ENCODE measurements around the gene ARL15. TPM values are rescaled to one million over a fixed set of nuclear protein-coding genes. Genes with fewer than 3 reads are reported as not detected.

The ARL15 gene
- total RNA-seq, 2 experiments from 2014 or later, result 5.7 to 6.3 TPM

GRCh38 chr5:53923961-53924360, 386.4 kb downstream of the ARL15 start:
- Mint-ChIP-seq H3K36me3 (ENCODE audit: low read depth) (no peaks in the 10 kb centered on the region), H3K27ac (no peak overlapping the region), H3K4me1 (ENCODE audit: low read depth) (no peaks in the 10 kb centered on the region), H3K4me3 (no peak overlapping the region), H3K9me3 (no peaks in the 10 kb centered on the region), H3K27me3 (no peaks in the 10 kb centered on the region)
- ChIA-PET POLR2A (no interaction called here), CTCF (interaction anchor here (1.4 kb wide), 1 partner anchor 10 kb away, joined by 3 read pairs; no protein-coding TSS in a partner anchor)
- TF ChIP-seq, protein P1, sequence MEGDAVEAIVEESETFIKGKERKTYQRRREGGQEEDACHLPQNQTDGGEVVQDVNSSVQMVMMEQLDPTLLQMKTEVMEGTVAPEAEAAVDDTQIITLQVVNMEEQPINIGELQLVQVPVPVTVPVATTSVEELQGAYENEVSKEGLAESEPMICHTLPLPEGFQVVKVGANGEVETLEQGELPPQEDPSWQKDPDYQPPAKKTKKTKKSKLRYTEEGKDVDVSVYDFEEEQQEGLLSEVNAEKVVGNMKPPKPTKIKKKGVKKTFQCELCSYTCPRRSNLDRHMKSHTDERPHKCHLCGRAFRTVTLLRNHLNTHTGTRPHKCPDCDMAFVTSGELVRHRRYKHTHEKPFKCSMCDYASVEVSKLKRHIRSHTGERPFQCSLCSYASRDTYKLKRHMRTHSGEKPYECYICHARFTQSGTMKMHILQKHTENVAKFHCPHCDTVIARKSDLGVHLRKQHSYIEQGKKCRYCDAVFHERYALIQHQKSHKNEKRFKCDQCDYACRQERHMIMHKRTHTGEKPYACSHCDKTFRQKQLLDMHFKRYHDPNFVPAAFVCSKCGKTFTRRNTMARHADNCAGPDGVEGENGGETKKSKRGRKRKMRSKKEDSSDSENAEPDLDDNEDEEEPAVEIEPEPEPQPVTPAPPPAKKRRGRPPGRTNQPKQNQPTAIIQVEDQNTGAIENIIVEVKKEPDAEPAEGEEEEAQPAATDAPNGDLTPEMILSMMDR (IDR thresholded peaks at IDR 0.05), result no peak
- DNase-seq, result no peak
- ATAC-seq, result no peak
- intact Hi-C loops (cut with micrococcal nuclease), result no loop called here

DNA sequence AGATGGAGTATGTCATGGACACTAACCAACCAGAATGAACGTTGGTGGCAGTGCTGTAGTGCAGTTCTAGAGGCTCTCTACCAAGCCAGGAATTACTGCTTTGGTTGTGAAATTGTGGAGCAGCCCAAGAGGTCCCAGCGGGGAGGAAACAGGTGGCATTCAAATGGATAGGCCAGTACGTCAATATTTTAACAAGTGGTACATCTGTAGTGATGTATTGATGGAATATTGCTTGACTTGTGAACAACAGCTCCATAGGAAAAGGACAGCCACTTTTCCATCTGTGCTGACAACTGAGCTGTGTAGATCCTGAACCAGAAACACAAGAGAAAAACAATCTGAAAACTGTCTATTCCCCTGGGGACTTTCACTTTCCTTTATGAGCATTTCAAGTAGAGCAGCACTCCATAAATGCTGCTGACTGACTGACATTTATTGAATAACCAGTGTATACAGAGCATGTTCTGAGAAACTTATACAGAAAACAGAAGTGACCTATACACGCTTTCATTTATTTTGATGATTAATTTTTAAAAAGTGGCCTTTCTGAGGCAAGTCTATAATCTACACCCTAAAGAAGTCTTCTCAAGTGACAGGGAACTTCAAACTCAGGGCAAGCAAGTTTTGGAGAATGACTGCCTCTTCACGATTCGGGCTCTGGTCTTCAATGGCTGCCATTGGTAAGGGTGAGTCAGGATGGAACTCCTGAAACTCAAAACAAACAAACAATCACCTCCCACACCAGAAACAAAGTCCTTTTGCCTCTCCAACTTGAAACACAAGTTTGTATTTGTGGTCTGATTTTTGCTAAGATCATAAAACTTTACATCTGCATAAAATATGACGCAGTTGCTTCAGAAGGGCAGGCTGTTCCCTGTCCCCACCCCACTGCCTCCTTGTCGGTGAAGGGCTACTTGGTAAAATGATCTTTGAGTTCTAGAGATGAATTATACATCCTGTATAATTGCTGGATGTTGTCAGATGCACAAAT, 387.6 kb downstream of the ARL15 start:
- DNase-seq (no peak), ATAC-seq (no peak)
- H3K36me3 Mint-ChIP-seq (ENCODE audit: low read depth), result no peaks in the 10 kb centered on the region
- TF ChIP-seq, protein P1 (IDR thresholded peaks at IDR 0.05), result no peak
- H3K9me3 Mint-ChIP-seq, result no peaks in the 10 kb centered on the region
- POLR2A ChIA-PET, result no interaction called here
- CTCF ChIA-PET, result no interaction called here
- no peaks in the 10 kb centered on the region for H3K4me1 Mint-ChIP-seq (ENCODE audit: low read depth)
- H3K4me3 Mint-ChIP-seq, result no peak overlapping the region
- intact Hi-C loops (cut with micrococcal nuclease), result no loop called here
- H3K27me3 Mint-ChIP-seq, result no peaks in the 10 kb centered on the region
- no peak overlapping the region for H3K27ac Mint-ChIP-seq

- Mint-ChIP-seq H3K36me3 (ENCODE audit: low read depth) (no peaks in the 10 kb centered on the region), H3K27me3 (no peaks in the 10 kb centered on the region), H3K4me1 (ENCODE audit: low read depth) (no peaks in the 10 kb centered on the region), H3K4me3 (no peak overlapping the region), H3K9me3 (no peaks in the 10 kb centered on the region), H3K27ac (no peak overlapping the region)
- TF ChIP-seq, protein P1 (IDR thresholded peaks at IDR 0.05), result no peak
- no peak for DNase-seq
- POLR2A ChIA-PET, result no interaction called here
- intact Hi-C loops (cut with micrococcal nuclease), result no loop called here
- CTCF ChIA-PET, result no interaction called here
- ATAC-seq, result no peak
These were observed 392.5 kb downstream of the ARL15 start for GRCh38 chr5:53917826-53918225.

DNA sequence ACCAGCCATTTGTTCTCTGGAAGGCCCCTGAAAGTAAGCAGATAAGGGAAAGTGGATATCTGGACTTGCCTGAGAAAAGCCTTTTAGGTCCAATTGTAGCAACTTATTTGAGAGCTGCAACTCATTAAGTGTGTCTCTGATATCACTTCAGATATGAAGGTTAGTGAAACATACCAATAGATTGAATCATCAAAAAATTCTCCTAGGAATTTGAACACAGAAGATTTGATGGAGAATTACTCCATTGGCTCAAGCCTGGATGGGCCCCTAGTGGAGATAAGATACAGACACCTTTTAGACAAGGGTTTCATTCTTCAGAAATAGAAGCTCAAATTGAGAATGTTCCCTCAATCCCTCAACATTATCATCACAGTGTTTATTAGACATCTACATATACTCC, 393.3 kb downstream of the ARL15 start:
- TF ChIP-seq, protein P1 (IDR thresholded peaks at IDR 0.05), result no peak
- DNase-seq (no peak), ATAC-seq (no peak)
- H3K27me3 Mint-ChIP-seq, result no peaks in the 10 kb centered on the region
- ChIA-PET CTCF (no interaction called here), POLR2A (no interaction called here)
- H3K9me3 Mint-ChIP-seq, result no peaks in the 10 kb centered on the region
- intact Hi-C loops (cut with micrococcal nuclease), result no loop called here
- no peak overlapping the region for H3K4me3 Mint-ChIP-seq
- H3K4me1 Mint-ChIP-seq (ENCODE audit: low read depth), result no peaks in the 10 kb centered on the region
- H3K36me3 Mint-ChIP-seq (ENCODE audit: low read depth), result no peaks in the 10 kb centered on the region
- no peak overlapping the region for H3K27ac Mint-ChIP-seq

GRCh38 chr5:53915120-53915519, 395.3 kb downstream of the ARL15 start:
- no peak for ATAC-seq
- Mint-ChIP-seq H3K4me3 (no peak overlapping the region), H3K9me3 (no peaks in the 10 kb centered on the region), H3K36me3 (ENCODE audit: low read depth) (no peaks in the 10 kb centered on the region), H3K27ac (no peak overlapping the region), H3K4me1 (ENCODE audit: low read depth) (no peaks in the 10 kb centered on the region), H3K27me3 (no peaks in the 10 kb centered on the region)
- ChIA-PET CTCF (no interaction called here), POLR2A (no interaction called here)
- TF ChIP-seq, protein P1 (IDR thresholded peaks at IDR 0.05), result no peak
- intact Hi-C loops (cut with micrococcal nuclease), result no loop called here
- no peak for DNase-seq

Measured in activated CD8-positive, alpha-beta T cell treated with anti-CD3 and anti-CD28 coated beads for 36 hours (primary cell).